Nephron (organoid): ENCODE data around the gene GNAL.

Source experiments
- H3K27ac Mint-ChIP-seq, 3 experiments: 2 replicates each; pipeline ENCODE4 v1.8.0; 2020; ENCODE audit warnings: mixed read lengths in 3 of 3, mild to moderate bottlenecking in 2 of 3, moderate library complexity in 1 of 3
- H3K27me3 Mint-ChIP-seq: 2 replicates; pipeline ENCODE4 v1.8.0; 2021; ENCODE audit warnings: low read depth, mild to moderate bottlenecking, moderate library complexity, mixed read lengths
- H3K36me3 Mint-ChIP-seq: 2 replicates; pipeline ENCODE4 v1.8.0; 2020; ENCODE audit warnings: low read depth, mixed read lengths
- H3K4me1 Mint-ChIP-seq: 2 replicates; pipeline ENCODE4 v1.8.0; 2020; ENCODE audit warnings: mixed read lengths
- H3K4me3 Mint-ChIP-seq, 3 experiments: 2 replicates each; pipeline ENCODE4 v1.8.0; 2020; ENCODE audit warnings: mild to moderate bottlenecking in 3 of 3, mixed read lengths in 3 of 3, moderate library complexity in 2 of 3
- H3K9me3 Mint-ChIP-seq: 2 replicates; pipeline ENCODE4 v1.8.0; 2020; ENCODE audit warnings: mixed read lengths
- CTCF ChIP-seq, 3 experiments: fragments of 200-600 bp; sonication (generic); IDR thresholded peaks; one replicate each; pipeline ENCODE4 v1.5.0; 2021; ENCODE audit warnings: antibody characterized with exemption in 3 of 3; ENCODE audit not compliant: unreplicated experiment in 3 of 3

Gene GNAL

GRCh38 chr18:11864471-11864870 lies 175.4 kb downstream of the GNAL start:
- Mint-ChIP-seq H3K27ac (no peak overlapping the region), H3K4me1 (peaks cover 5% of the 10 kb centered on the region), H3K9me3 (no peaks in the 10 kb centered on the region), H3K4me3 (no peak overlapping the region), H3K27me3 (no peaks in the 10 kb centered on the region), H3K36me3 (peaks cover 3% of the 10 kb centered on the region)
- TF ChIP-seq CTCF (IDR thresholded peaks at IDR 0.05; ENCODE audit: unreplicated experiment in 3 of 3) = no peak

DNA sequence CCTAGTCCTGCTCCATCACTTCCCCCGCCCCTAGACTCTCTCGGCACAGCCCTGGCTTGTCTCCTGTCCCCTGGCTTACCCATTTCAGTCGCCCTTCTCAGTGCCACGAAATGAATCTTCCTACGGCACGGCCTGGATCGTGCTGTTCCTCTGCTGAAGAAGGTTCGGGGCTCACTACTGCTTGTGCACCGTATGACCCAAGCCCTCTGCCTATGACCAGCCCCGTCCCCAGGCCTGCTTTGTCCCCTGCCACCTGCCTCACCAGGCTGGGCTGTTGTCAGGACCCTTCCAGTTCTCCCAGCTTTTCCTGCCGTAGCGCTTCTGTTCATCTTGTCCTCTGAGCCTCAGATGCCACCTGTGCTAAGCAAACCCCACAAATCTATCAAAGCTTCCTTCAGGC lies 176.0 kb downstream of the GNAL start:
- Mint-ChIP-seq H3K4me1 (peaks cover 4% of the 10 kb centered on the region), H3K27me3 (no peaks in the 10 kb centered on the region), H3K9me3 (no peaks in the 10 kb centered on the region), H3K27ac (no peak overlapping the region), H3K36me3 (peaks cover 3% of the 10 kb centered on the region), H3K4me3 (no peak overlapping the region)
- TF ChIP-seq CTCF (IDR thresholded peaks at IDR 0.05; ENCODE audit: unreplicated experiment in 3 of 3) = no peak

- no peaks in the 10 kb centered on the region for H3K4me1 Mint-ChIP-seq
- H3K36me3 Mint-ChIP-seq = peaks cover 3% of the 10 kb centered on the region
- TF ChIP-seq CTCF (IDR thresholded peaks at IDR 0.05; ENCODE audit: unreplicated experiment in 3 of 3) = no peak
- H3K27ac Mint-ChIP-seq = peak overlapping the region in 1 of 3 experiments; percentile 23
- no peaks in the 10 kb centered on the region for H3K9me3 Mint-ChIP-seq
- H3K4me3 Mint-ChIP-seq = no peak overlapping the region
- no peaks in the 10 kb centered on the region for H3K27me3 Mint-ChIP-seq
Measured at GRCh38 chr18:11866329-11866728, 177.3 kb downstream of the GNAL start.

- peaks cover 3% of the 10 kb centered on the region for H3K36me3 Mint-ChIP-seq
- H3K4me3 Mint-ChIP-seq = no peak overlapping the region
- H3K4me1 Mint-ChIP-seq = no peaks in the 10 kb centered on the region
- H3K9me3 Mint-ChIP-seq = no peaks in the 10 kb centered on the region
- H3K27ac Mint-ChIP-seq = peak overlapping the region in 1 of 3 experiments; percentile 23
- no peak for TF ChIP-seq CTCF (IDR thresholded peaks at IDR 0.05; ENCODE audit: unreplicated experiment in 3 of 3)
- H3K27me3 Mint-ChIP-seq = no peaks in the 10 kb centered on the region
Measured at GRCh38 chr18:11866764-11867163, 177.7 kb downstream of the GNAL start.

GRCh38 chr18:11868230-11868629 lies 179.2 kb downstream of the GNAL start:
- Mint-ChIP-seq H3K4me3 (no peak overlapping the region), H3K27ac (no peak overlapping the region), H3K9me3 (no peaks in the 10 kb centered on the region), H3K36me3 (peaks cover 3% of the 10 kb centered on the region), H3K27me3 (no peaks in the 10 kb centered on the region), H3K4me1 (no peaks in the 10 kb centered on the region)
- no peak for TF ChIP-seq CTCF (IDR thresholded peaks at IDR 0.05; ENCODE audit: unreplicated experiment in 3 of 3)

DNA sequence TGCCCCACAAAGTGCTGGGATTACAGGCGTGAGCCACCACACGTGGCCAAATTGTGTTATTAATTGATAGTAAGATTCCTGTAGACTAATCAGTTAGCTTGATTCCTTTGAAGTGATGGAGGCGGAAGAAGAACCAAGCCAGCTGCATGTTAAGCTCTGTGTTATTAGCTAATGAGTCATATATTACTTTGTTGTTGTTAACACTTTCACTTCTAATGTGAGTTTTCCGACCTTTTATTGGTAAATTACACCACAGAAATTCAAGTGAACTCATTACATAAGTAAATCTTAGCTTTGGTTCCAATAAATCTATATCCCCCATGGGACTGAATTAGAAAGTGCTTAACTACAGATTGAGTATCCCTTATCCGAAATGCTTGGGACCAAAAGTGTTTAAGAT lies 182.4 kb downstream of the GNAL start:
- no peak for TF ChIP-seq CTCF (IDR thresholded peaks at IDR 0.05; ENCODE audit: unreplicated experiment in 3 of 3)
- H3K27me3 Mint-ChIP-seq = no peaks in the 10 kb centered on the region
- no peaks in the 10 kb centered on the region for H3K9me3 Mint-ChIP-seq
- H3K4me1 Mint-ChIP-seq = no peaks in the 10 kb centered on the region
- no peak overlapping the region for H3K27ac Mint-ChIP-seq
- peaks cover 16% of the 10 kb centered on the region for H3K36me3 Mint-ChIP-seq
- H3K4me3 Mint-ChIP-seq = no peak overlapping the region
